GM23338 (cell line): Measurements from ENCODE around the gene PCSK6. TPM values are rescaled to one million over a fixed set of nuclear protein-coding genes. Genes with fewer than 3 reads are reported as not detected.

Source experiments
- ATAC-seq: fragments of 200-7000 bp; cut with Tn5 transposase; 3 replicates; pipeline ENCODE4 v1.9.1; 2020
- DNase-seq: peaks from one replicate; pipeline ENCODE4 v3.0.0-alpha.2; 2015; ENCODE audit warnings: low spot score
- H2AFZ ChIP-seq: fragments of 200-600 bp; sonication (generic); 2 replicates; pipeline ENCODE4 v1.8.0; 2016; ENCODE audit warnings: antibody characterized with exemption, mild to moderate bottlenecking, moderate library complexity
- H3F3A ChIP-seq: fragments of 200-600 bp; sonication (generic); replicated peaks from 2 replicates; pipeline ENCODE4 v1.8.0; 2017; ENCODE audit warnings: antibody characterized with exemption, mixed run types, low read depth
- H3K27ac ChIP-seq: fragments of 200-600 bp; sonication (generic); 2 replicates; pipeline ENCODE4 v1.6.1; 2016; ENCODE audit warnings: low read depth
- H3K27me3 ChIP-seq: fragments of 200-600 bp; sonication (generic); 2 replicates; pipeline ENCODE4 v1.8.0; 2016; ENCODE audit warnings: mild to moderate bottlenecking, mixed run types, moderate library complexity; ENCODE audit not compliant: insufficient read depth
- H3K36me3 ChIP-seq: fragments of 200-600 bp; sonication (generic); 2 replicates; pipeline ENCODE4 v1.8.0; 2016; ENCODE audit warnings: mild to moderate bottlenecking; ENCODE audit not compliant: insufficient read depth
- H3K4me1 ChIP-seq: fragments of 200-600 bp; sonication (generic); 2 replicates; pipeline ENCODE4 v1.8.0; 2016; ENCODE audit warnings: mild to moderate bottlenecking, moderate library complexity; ENCODE audit not compliant: insufficient read depth
- H3K4me2 ChIP-seq: fragments of 200-600 bp; sonication (generic); 2 replicates; pipeline ENCODE4 v1.7.1; 2017; ENCODE audit warnings: mixed run types
- H3K4me3 ChIP-seq: fragments of 200-600 bp; sonication (generic); 2 replicates; pipeline ENCODE4 v1.6.1; 2016; ENCODE audit warnings: mixed run types
- H3K79me2 ChIP-seq: fragments of 200-600 bp; sonication (generic); replicated peaks from 2 replicates; pipeline ENCODE4 v1.8.0; 2017; ENCODE audit warnings: mild to moderate bottlenecking; ENCODE audit not compliant: insufficient read depth
- H3K9me2 ChIP-seq: fragments of 200-600 bp; sonication (generic); 2 replicates; pipeline ENCODE4 v1.8.0; 2017; ENCODE audit not compliant: insufficient read depth
- H4K20me1 ChIP-seq: fragments of 200-600 bp; sonication (generic); replicated peaks from 2 replicates; pipeline ENCODE4 v1.8.0; 2017; ENCODE audit warnings: mild to moderate bottlenecking; ENCODE audit not compliant: insufficient read depth
- H3K27ac Mint-ChIP-seq: 2 replicates; pipeline ENCODE4 v1.8.0; 2020; ENCODE audit warnings: inconsistent platforms, mild to moderate bottlenecking, moderate library complexity, mixed read lengths
- H3K27me3 Mint-ChIP-seq: 3 replicates; pipeline ENCODE4 v1.8.0; 2022; ENCODE audit warnings: low read depth, mild to moderate bottlenecking, moderate library complexity, mixed read lengths, inconsistent platforms; ENCODE audit not compliant: insufficient read depth, poor library complexity
- H3K36me3 Mint-ChIP-seq: 3 replicates; pipeline ENCODE4 v1.8.0; 2021; ENCODE audit warnings: low read depth, mild to moderate bottlenecking, inconsistent platforms, moderate library complexity, mixed read lengths
- H3K4me1 Mint-ChIP-seq: 3 replicates; pipeline ENCODE4 v1.8.0; 2020; ENCODE audit warnings: mild to moderate bottlenecking, inconsistent platforms, mixed read lengths
- H3K4me3 Mint-ChIP-seq: 3 replicates; pipeline ENCODE4 v1.8.0; 2021; ENCODE audit warnings: moderate library complexity, mild to moderate bottlenecking, inconsistent platforms, mixed read lengths
- H3K9me3 Mint-ChIP-seq: 3 replicates; pipeline ENCODE4 v1.8.0; 2020; ENCODE audit warnings: moderate library complexity, mild to moderate bottlenecking, inconsistent platforms, mixed read lengths
- CREB1 ChIP-seq: fragments of 250-450 bp; sonication (Bioruptor Pico); IDR thresholded peaks from 2 replicates; pipeline ENCODE4 v1.5.0; 2020; ENCODE audit warnings: low read depth, mild to moderate bottlenecking, moderate library complexity
- ETS1 ChIP-seq: IDR thresholded peaks from 2 replicates; pipeline ENCODE4 v1.6.1; 2016; ENCODE audit warnings: antibody characterized with exemption
- EZH2phosphoT487 ChIP-seq: fragments of 200-600 bp; sonication (generic); IDR thresholded peaks from one replicate; pipeline ENCODE4 v1.8.1; 2018; ENCODE audit warnings: antibody characterized with exemption; ENCODE audit not compliant: unreplicated experiment
- NANOG ChIP-seq: IDR thresholded peaks from 2 replicates; pipeline ENCODE4 v1.6.1; 2016; ENCODE audit warnings: antibody characterized with exemption, borderline replicate concordance
- POLR2AphosphoS5 ChIP-seq: IDR thresholded peaks from 2 replicates; pipeline ENCODE4 v1.6.1; 2016; ENCODE audit warnings: antibody characterized with exemption, low read depth
- ZNF114 ChIP-seq: fragments of 250-450 bp; sonication (Bioruptor Pico); IDR thresholded peaks from 2 replicates; pipeline ENCODE4 v1.5.0; 2020; ENCODE audit warnings: mild to moderate bottlenecking, moderate library complexity
- ZNF462 ChIP-seq: fragments of 250-450 bp; sonication (Bioruptor Pico); IDR thresholded peaks from 2 replicates; pipeline ENCODE4 v1.5.0; 2020; ENCODE audit warnings: mild to moderate bottlenecking, moderate library complexity
- polyA plus RNA-seq: library from polyadenylated mRNA; unstranded; fragments of >200 nt; fragmentation: Nextera tagmentation; extraction: Ambion mirVana; gene quantifications from 2 replicates; pipeline ENCODE4 v1.2.1, GENCODE V29; 2016
- total RNA-seq: library from RNA; depleted of rRNA; stranded (reverse); fragments of >200 nt; shearing (Covaris generic); gene quantifications from 2 replicates; pipeline ENCODE4 v1.2.3, GENCODE V29; 2014
- TF ChIP-seq, protein P1 (sequence below): IDR thresholded peaks from one replicate; pipeline ENCODE4 v1.6.1; 2018; ENCODE audit warnings: antibody characterized with exemption; ENCODE audit not compliant: unreplicated experiment
- TF ChIP-seq, protein P2 (sequence below), 2 experiments: fragments of 200-600 bp in 1 of 2; sonication (generic) in 1 of 2; conservative IDR thresholded peaks; 2 replicates each; pipeline versions ENCODE4 v1.5.1 to v1.6.1; 2016 to 2017; ENCODE audit warnings: antibody characterized with exemption in 2 of 2, low read depth in 2 of 2, mild to moderate bottlenecking in 2 of 2, moderate library complexity in 1 of 2

PCSK6 gene
- total and polyA plus RNA-seq, 2 experiments from 2014 or later, result 1.7 to 6.7 TPM

DNA sequence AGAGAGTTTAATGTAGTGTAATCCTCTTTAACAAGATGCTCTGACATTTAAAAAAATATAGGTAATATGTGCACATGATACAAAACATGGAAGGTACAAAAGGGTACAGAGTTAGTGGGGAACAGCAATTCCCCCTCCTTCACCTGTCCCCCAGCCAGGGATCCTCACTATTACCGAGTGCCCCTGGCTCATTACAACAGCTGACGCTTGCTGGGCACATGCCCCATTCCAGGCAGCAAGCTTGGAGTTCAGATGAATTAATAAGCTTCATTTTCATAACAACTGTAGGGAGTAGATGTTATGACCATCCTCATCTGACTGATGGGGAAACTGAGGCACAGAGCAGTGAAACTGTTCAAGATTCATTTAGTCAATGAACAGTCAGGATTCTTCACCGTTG lies 41.2 kb downstream of the PCSK6 start:
- Histone ChIP-seq H3K4me2 (no peak overlapping the region), H3K36me3 (no peaks in the 10 kb centered on the region), H3K4me1 (no peaks in the 10 kb centered on the region; the same call in 1 of the 2 replicates), H3K27ac (no peak overlapping the region), H2AFZ (no peak overlapping the region), H3F3A (no peaks in the 10 kb centered on the region), H3K4me3 (no peak overlapping the region), H3K79me2 (no peaks in the 10 kb centered on the region), H3K27me3 (no peaks in the 10 kb centered on the region), H4K20me1 (no peaks in the 10 kb centered on the region), H3K9me2 (no peaks in the 10 kb centered on the region)
- no peaks in the 10 kb centered on the region for H3K27me3 Mint-ChIP-seq
- no peak for DNase-seq
- H3K4me1 Mint-ChIP-seq, result peaks cover 9% of the 10 kb centered on the region
- H3K4me3 Mint-ChIP-seq, result no peak overlapping the region
- H3K27ac Mint-ChIP-seq, result no peak overlapping the region
- H3K36me3 Mint-ChIP-seq, result no peaks in the 10 kb centered on the region
- no peak for TF ChIP-seq NANOG
- no peak for TF ChIP-seq EZH2phosphoT487
- no peaks in the 10 kb centered on the region; the same call in 2 of the 3 replicates for H3K9me3 Mint-ChIP-seq
- no peak for ATAC-seq

DNA sequence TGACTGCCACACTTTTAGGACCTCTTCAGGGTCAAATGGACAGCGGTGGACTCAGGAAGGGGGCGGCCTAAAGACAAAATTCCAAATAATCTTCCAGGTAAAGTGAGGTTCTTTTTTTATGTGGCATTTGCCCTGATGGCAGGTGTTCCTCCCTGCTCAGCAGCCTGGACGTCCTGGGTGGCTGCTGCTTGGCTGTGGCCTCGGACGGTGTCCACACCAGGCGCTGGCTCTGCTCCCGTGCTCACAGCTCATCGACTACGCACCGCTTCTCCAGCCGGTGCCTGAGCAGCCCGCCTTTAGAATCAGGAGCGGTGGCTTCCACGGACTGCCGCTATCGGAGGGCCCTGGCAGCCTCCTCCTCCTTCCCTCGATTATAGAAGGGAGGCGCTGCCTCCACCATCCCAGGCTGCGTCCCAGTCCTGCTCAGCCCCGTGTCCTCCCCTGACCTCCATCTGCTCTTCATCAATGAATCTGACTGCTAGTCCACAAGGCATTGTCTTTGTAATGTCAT lies 41.9 kb downstream of the PCSK6 start:
- H3K4me2 ChIP-seq, result no peak overlapping the region
- no peak for ATAC-seq
- no peak for DNase-seq
- no peaks in the 10 kb centered on the region for H3K9me2 ChIP-seq
- Mint-ChIP-seq H3K4me3 (no peak overlapping the region), H3K27ac (no peak overlapping the region), H3K9me3 (no peaks in the 10 kb centered on the region; the same call in 2 of the 3 replicates), H3K27me3 (no peaks in the 10 kb centered on the region), H3K4me1 (peaks cover 5% of the 10 kb centered on the region), H3K36me3 (no peaks in the 10 kb centered on the region)
- H3F3A ChIP-seq, result no peaks in the 10 kb centered on the region
- no peaks in the 10 kb centered on the region for H4K20me1 ChIP-seq
- no peak overlapping the region for H3K4me3 ChIP-seq
- H3K36me3 ChIP-seq, result no peaks in the 10 kb centered on the region
- H3K4me1 ChIP-seq, result no peaks in the 10 kb centered on the region
- no peaks in the 10 kb centered on the region for H3K27me3 ChIP-seq
- H2AFZ ChIP-seq, result no peak overlapping the region
- H3K27ac ChIP-seq, result no peak overlapping the region
- H3K79me2 ChIP-seq, result no peaks in the 10 kb centered on the region
- TF ChIP-seq ETS1, result no peak
- TF ChIP-seq CREB1, result no peak
- no peak for TF ChIP-seq POLR2AphosphoS5
- TF ChIP-seq EZH2phosphoT487, result no peak
- no peak for TF ChIP-seq ZNF114 (CRISPR knock-in tag)
- TF ChIP-seq, protein P1, sequence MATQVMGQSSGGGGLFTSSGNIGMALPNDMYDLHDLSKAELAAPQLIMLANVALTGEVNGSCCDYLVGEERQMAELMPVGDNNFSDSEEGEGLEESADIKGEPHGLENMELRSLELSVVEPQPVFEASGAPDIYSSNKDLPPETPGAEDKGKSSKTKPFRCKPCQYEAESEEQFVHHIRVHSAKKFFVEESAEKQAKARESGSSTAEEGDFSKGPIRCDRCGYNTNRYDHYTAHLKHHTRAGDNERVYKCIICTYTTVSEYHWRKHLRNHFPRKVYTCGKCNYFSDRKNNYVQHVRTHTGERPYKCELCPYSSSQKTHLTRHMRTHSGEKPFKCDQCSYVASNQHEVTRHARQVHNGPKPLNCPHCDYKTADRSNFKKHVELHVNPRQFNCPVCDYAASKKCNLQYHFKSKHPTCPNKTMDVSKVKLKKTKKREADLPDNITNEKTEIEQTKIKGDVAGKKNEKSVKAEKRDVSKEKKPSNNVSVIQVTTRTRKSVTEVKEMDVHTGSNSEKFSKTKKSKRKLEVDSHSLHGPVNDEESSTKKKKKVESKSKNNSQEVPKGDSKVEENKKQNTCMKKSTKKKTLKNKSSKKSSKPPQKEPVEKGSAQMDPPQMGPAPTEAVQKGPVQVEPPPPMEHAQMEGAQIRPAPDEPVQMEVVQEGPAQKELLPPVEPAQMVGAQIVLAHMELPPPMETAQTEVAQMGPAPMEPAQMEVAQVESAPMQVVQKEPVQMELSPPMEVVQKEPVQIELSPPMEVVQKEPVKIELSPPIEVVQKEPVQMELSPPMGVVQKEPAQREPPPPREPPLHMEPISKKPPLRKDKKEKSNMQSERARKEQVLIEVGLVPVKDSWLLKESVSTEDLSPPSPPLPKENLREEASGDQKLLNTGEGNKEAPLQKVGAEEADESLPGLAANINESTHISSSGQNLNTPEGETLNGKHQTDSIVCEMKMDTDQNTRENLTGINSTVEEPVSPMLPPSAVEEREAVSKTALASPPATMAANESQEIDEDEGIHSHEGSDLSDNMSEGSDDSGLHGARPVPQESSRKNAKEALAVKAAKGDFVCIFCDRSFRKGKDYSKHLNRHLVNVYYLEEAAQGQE, result no peak
- TF ChIP-seq, protein P2, sequence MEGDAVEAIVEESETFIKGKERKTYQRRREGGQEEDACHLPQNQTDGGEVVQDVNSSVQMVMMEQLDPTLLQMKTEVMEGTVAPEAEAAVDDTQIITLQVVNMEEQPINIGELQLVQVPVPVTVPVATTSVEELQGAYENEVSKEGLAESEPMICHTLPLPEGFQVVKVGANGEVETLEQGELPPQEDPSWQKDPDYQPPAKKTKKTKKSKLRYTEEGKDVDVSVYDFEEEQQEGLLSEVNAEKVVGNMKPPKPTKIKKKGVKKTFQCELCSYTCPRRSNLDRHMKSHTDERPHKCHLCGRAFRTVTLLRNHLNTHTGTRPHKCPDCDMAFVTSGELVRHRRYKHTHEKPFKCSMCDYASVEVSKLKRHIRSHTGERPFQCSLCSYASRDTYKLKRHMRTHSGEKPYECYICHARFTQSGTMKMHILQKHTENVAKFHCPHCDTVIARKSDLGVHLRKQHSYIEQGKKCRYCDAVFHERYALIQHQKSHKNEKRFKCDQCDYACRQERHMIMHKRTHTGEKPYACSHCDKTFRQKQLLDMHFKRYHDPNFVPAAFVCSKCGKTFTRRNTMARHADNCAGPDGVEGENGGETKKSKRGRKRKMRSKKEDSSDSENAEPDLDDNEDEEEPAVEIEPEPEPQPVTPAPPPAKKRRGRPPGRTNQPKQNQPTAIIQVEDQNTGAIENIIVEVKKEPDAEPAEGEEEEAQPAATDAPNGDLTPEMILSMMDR (conservative IDR thresholded peaks at IDR 0.05; ENCODE audit: low read depth in 2 of 2), result no peak
- TF ChIP-seq ZNF462, result no peak
